GM12878 (cell line): ENCODE measurements around the gene ZNF723.

Experiments used
- BCL11A ChIP-seq: IDR thresholded peaks from 2 replicates; pipeline ENCODE4 v1.6.1; 2011; ENCODE audit warnings: low read depth, low read length
- BHLHE40 ChIP-seq, 2 experiments: fragments of 450-650 bp in 1 of 2; IDR thresholded peaks; 2 replicates each; pipeline ENCODE4 v1.6.1; 2011 to 2017; ENCODE audit warnings: low read depth in 2 of 2, borderline replicate concordance in 1 of 2, improper control_type of control experiment in 1 of 2, low read length in 1 of 2, mild to moderate bottlenecking in 1 of 2
- CTCF ChIP-seq, 3 experiments: IDR thresholded peaks in 2 of 3; conservative IDR thresholded peaks in 1 of 3; 2 replicates each; pipeline ENCODE4 v1.5.1; 2011; ENCODE audit warnings: low read depth in 3 of 3, low read length in 3 of 3, mild to moderate bottlenecking in 3 of 3, control low read depth in 2 of 3, moderate library complexity in 2 of 3, inconsistent platforms in 1 of 3, mixed read lengths in 1 of 3; ENCODE audit not compliant: control insufficient read depth in 2 of 3, insufficient read depth in 1 of 3; ENCODE audit errors: extremely low read depth in 1 of 3
- EZH2 ChIP-seq: IDR thresholded peaks from 2 replicates; pipeline ENCODE4 v1.6.1; 2012; ENCODE audit warnings: low read depth, mild to moderate bottlenecking, control low read depth, inconsistent platforms, low read length, borderline replicate concordance; ENCODE audit not compliant: control insufficient read depth
- NFIC ChIP-seq: IDR thresholded peaks from 2 replicates; pipeline ENCODE4 v1.6.1; 2012; ENCODE audit warnings: low read depth, mild to moderate bottlenecking, inconsistent platforms, low read length, moderate library complexity
- NFYB ChIP-seq: IDR thresholded peaks from 2 replicates; pipeline ENCODE4 v1.6.1; 2011; ENCODE audit warnings: low read depth, mild to moderate bottlenecking, low read length, improper control_type of control experiment, moderate library complexity; ENCODE audit not compliant: insufficient read depth
- POLR2A ChIP-seq: IDR thresholded peaks from 2 replicates; pipeline ENCODE4 v1.6.1; 2011; ENCODE audit warnings: low read depth, mild to moderate bottlenecking, low read length
- SIN3A ChIP-seq: IDR thresholded peaks from 2 replicates; pipeline ENCODE4 v1.6.1; 2012; ENCODE audit warnings: low read depth, low read length, improper control_type of control experiment
- SP1 ChIP-seq: IDR thresholded peaks from one replicate; pipeline ENCODE4 v1.6.1; 2011; ENCODE audit warnings: low read depth, low read length
- TARDBP ChIP-seq: IDR thresholded peaks from 2 replicates; pipeline ENCODE4 v1.6.1; 2016; ENCODE audit warnings: borderline replicate concordance
- USF2 ChIP-seq: IDR thresholded peaks from 2 replicates; pipeline ENCODE4 v1.6.1; 2011; ENCODE audit warnings: low read depth, low read length, improper control_type of control experiment, borderline replicate concordance
- ZNF622 ChIP-seq: fragments of 450-650 bp; IDR thresholded peaks from 2 replicates; pipeline ENCODE4 v1.6.1; 2017; ENCODE audit warnings: mild to moderate bottlenecking, inconsistent platforms
- TF ChIP-seq, protein P1 (sequence below): IDR thresholded peaks from 2 replicates; pipeline ENCODE4 v1.6.1; 2012; ENCODE audit warnings: low read length, inconsistent platforms

DNA sequence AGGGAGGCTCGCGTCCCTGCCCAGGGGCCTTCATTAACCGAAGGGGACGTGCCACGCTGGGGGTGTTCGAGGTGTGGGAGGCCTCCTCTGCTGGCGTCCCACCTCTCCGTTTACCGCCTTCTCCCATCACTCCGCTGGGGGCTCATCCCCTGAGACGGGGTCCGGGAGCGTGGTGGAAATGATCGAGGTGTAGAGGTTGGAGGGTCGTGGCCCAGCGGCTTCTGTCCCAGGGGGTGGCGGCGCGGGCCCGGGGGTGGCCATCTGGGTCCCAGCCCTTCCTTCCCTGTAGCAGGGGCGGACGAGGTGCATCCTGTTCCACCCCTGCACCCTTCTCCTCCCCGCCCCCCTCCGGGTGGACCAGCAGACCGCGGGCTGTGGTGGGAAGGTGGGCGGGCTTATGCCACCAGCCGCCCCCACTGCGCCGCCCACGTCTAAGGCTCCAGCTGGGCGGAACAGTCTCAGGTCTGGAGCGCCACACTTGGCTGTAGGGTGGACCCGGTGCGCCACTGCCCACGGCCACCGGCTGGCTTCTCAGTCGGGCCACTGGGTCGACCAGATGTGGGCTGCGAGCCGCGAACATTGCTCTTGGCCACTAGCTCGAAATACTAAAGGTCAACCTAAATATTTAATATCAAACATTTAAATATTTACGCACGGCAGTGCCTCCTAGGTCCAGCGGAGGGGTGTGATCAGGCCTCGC, 69.5 kb downstream of the ZNF723 start:
- TF ChIP-seq USF2 (no peak), NFYB (no peak), POLR2A (no peak), BHLHE40 (IDR thresholded peaks at IDR 0.05; ENCODE audit: borderline replicate concordance in 1 of 2, low read depth in 2 of 2, low read length in 1 of 2) (no peak), TARDBP (no peak), SP1 (no peak), EZH2 (no peak), ZNF622 (no peak), NFIC (no peak), CTCF (IDR thresholded peaks at IDR 0.05 in 2 of 3, conservative IDR thresholded peaks at IDR 0.05 in 1 of 3; ENCODE audit: control insufficient read depth in 2 of 3, extremely low read depth in 1 of 3, insufficient read depth in 1 of 3, low read depth in 3 of 3, low read length in 3 of 3) (no peak), BCL11A (no peak), SIN3A (no peak)
- TF ChIP-seq, protein P1, sequence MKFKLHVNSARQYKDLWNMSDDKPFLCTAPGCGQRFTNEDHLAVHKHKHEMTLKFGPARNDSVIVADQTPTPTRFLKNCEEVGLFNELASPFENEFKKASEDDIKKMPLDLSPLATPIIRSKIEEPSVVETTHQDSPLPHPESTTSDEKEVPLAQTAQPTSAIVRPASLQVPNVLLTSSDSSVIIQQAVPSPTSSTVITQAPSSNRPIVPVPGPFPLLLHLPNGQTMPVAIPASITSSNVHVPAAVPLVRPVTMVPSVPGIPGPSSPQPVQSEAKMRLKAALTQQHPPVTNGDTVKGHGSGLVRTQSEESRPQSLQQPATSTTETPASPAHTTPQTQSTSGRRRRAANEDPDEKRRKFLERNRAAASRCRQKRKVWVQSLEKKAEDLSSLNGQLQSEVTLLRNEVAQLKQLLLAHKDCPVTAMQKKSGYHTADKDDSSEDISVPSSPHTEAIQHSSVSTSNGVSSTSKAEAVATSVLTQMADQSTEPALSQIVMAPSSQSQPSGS = no peak
